C1 segment of cervical spinal cord (tissue), 14 donors: Measurements from ENCODE around the gene RCSD1.
"Not testable (repeated sequence)": the region's sequence is repeated elsewhere in the genome, so short reads cannot be mapped to it uniquely, and the experiment has no call there.

Experiments used
- DNase-seq, 14 donors: peaks; one replicate each; lab custom pipeline; 2025; lab: John Stamatoyannopoulos, UW

RCSD1 gene, protein sequence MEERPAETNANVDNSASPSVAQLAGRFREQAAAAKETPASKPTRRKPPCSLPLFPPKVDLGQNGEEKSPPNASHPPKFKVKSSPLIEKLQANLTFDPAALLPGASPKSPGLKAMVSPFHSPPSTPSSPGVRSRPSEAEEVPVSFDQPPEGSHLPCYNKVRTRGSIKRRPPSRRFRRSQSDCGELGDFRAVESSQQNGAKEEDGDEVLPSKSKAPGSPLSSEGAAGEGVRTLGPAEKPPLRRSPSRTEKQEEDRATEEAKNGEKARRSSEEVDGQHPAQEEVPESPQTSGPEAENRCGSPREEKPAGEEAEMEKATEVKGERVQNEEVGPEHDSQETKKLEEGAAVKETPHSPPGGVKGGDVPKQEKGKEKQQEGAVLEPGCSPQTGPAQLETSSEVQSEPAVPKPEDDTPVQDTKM

DNA sequence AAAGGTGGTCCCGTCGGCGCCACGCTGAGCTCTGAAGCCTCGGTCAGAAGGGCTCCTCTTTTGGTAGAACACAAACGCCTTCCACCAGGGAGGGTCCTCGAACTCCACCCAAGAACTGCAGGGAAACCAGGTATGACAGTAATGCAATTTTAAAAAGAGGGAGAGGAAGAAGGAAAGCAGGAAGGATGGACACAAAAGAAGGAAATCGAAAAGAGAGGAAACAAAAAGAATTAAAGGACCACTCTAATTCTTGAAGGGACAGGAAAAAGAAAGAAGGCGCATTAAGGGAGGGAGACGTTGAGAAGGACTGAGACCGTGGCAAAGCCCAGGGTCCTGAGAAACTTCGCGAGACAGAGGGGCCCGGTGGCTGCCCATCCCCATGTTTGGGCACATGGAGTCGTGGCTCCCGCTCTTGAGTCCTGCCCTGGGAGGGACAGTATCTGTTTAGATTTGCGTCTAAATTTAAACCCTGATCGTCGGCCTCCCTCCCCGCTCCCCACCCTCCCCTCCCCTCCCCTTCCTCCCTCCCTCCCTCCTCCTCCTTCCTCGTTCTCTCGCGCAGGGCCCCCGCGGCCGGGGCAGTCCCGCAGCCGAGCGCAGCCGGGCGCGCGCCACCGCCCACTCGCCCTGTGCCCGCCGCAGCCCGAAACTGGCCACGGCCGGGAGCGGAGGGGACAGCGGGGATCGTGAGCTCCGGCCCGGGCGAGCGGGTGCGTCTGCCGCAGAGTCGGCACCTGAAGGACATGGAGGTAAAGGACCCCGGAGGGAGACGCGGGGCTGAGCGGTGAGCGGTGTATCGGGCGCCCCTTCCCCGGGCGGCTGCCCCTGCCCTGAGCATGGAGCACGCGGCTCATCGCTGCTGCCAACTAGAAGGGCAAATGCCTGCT is at the start of gene RCSD1:
TSS of gene RCSD1 (plus strand) at position 552 of the 887 bp plus-strand sequence. CDS start at position 744, 192 bp downstream.
- DNase-seq = peak in 2 of 14 donors; percentile 11 to 20

GRCh38 chr1:167582064-167582463 is 48.0 kb upstream of the RCSD1 start:
- no peak for DNase-seq

- no peak for DNase-seq
Observed at GRCh38 chr1:167582722-167583121, 47.3 kb upstream of the RCSD1 start.

- DNase-seq = no peak
Observed at GRCh38 chr1:167584581-167584980, 45.5 kb upstream of the RCSD1 start.

GRCh38 chr1:167587342-167587741 is 42.7 kb upstream of the RCSD1 start:
- DNase-seq = no peak

- no peak for DNase-seq
Observed at GRCh38 chr1:167587872-167588271, 42.2 kb upstream of the RCSD1 start.

- no peak for DNase-seq
Observed at GRCh38 chr1:167588361-167588760, 41.7 kb upstream of the RCSD1 start.

- no peak for DNase-seq
Observed at GRCh38 chr1:167592475-167592874, 37.6 kb upstream of the RCSD1 start.

DNA sequence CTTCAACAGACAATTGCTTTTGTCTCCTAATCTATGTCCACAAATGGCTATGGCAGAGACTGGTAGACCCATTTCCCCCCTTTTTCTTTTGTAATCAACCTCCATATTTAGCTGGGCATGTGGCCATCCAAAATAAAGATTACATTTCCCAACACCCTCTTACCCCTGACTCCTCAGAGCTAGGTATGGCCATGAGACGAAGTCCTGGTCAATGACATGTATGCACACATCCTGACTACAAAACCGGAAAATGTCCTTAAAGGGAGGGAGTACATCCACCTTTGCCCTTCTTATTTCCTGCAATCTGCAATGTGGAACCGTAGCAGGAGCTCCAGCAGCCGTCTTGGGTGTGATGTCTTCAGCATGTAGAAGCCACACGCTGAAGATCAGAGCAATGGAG is 36.2 kb upstream of the RCSD1 start:
- no peak for DNase-seq

- no peak for DNase-seq
Observed at GRCh38 chr1:167594822-167595221, 35.2 kb upstream of the RCSD1 start.

GRCh38 chr1:167599957-167600581 is 30.0 kb upstream of the RCSD1 start:
- peak in 4 of 14 donors; percentile 2 to 46 (median 7) for DNase-seq

DNA sequence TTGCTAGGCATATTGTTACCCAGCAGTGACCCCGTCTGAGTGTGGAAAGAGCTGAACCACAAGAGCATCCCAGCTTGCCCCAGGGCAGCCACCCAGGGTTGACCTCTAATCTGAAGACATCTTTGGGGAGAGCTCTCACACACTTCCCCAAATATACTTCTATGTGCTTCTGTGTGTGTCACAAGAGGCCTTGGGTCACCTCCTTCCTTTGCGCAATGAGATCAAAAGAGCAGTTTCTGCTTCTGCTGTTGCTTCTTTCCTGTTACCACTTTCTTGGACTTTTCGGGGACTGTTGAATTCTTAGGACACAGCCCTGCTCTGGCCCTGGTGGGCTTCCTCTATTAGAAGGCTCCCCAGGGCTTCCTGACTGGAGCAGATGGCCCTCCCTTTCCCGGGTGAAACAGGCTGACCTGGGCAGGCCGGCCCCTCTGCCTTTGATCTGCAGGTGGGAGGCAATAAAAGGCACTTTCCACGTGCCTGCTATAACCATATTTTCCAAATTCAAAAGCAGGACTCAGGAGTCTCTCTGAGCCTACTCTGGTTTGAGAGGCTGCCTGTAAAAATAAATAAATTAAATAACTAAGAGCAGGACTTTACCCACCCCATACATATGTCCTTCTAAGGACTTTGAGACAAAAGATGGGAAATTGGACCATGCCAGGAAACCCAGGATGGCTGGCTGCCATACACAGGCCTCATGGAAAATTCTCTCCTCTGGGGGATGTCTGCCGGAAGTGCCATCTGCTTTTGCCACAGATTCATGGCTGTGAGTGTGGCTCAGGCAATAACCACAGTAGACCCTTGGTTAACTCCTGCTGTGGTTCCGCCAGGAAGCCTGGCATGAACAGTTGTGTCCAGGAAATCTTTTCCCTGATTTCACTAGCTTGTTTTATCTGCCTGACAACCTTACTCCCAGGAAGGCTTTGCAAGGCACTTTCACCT is 28.3 kb upstream of the RCSD1 start:
- DNase-seq = peak in 7 of 14 donors; percentile 7 to 40 (median 16)

DNA sequence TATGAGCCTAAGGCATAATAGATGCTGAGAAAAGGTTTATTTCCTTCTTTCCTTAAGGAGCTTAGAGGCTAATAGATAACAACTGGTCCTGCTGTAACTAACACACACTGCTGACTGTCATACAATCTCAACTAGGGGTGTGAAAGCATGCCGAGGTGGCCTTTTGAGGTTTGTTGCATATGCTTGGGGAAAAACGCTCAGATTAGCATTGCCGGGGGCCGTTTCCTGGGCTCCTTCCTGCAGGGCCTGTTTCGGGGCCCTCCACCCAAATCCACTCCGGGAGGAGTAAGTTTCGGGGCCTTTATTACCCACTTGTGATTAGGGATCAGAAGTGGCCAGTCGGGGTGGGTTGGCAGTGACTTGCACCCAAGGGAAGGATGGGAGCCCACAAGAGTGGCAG is 27.2 kb upstream of the RCSD1 start:
- DNase-seq = no peak

GRCh38 chr1:167605576-167605975 is 24.5 kb upstream of the RCSD1 start:
- no peak for DNase-seq

- no peak for DNase-seq
Observed at GRCh38 chr1:167611983-167612382, 18.0 kb upstream of the RCSD1 start.

DNA sequence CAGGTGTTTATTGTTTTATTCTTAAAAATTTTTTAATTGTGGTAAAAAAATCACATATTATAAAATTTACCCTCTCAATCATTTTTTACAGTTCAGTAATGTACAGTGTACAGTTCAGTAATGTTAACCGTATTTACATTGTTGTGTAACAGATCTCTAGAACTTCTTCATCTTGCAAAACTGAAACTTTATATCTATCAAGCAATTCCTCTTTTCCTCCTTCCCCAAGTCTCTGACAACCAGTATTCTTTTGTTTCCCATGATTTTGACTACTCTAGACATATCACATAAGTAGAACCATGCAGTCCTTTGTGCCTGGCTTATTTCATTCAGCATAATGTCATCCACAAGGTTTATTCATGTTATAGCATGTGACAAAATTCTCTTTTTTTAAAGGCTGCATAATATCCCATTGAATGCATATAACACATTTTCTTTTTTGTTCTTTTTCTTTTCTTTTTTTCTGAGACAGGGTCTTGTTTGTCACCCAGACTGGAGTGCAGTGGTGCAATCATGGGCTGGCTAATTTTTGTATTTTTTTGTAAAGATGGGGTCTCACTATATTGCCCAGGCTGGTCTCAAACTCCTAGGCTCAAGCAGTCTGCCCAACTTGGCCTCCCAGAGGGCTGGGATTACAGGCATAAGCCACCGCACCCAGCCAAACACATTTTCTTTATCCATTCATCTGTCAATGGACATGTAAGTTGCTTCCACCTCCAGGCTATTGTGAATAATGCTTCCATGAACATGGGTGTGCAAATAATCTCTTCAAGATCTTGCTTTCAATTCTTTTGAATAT is 17.2 kb upstream of the RCSD1 start:
- no peak for DNase-seq

- not testable (repeated sequence) for DNase-seq
Observed at GRCh38 chr1:167613984-167614383, 16.0 kb upstream of the RCSD1 start.

- DNase-seq = no peak
Observed at GRCh38 chr1:167614851-167615250, 15.2 kb upstream of the RCSD1 start.

GRCh38 chr1:167616521-167616920 is 13.5 kb upstream of the RCSD1 start:
- DNase-seq = no peak
